Superior temporal gyrus (tissue), 1 donor: ENCODE results near the gene FAM3D.
"Not testable (repeated sequence)": the region's sequence is repeated elsewhere in the genome, so short reads cannot be mapped to it uniquely, and the experiment has no call there.

Experiments
- DNase-seq: peaks from one replicate; pipeline ENCODE4 v3.0.0-alpha.2; 2016; ENCODE audit errors: extremely low spot score

Gene FAM3D

GRCh38 chr3:58666683-58667082 lies at the start of gene FAM3D:
FAM3D (minus strand) TSS chr3:58666774; CDS start chr3:58655563, 11,211 bp downstream.
- DNase-seq = no peak

GRCh38 chr3:58713715-58714401 lies 47.3 kb upstream of the FAM3D start:
- DNase-seq = no peak

- no peak for DNase-seq
Measured at GRCh38 chr3:58711871-58712270, 45.3 kb upstream of the FAM3D start.

GRCh38 chr3:58708983-58709382 lies 42.4 kb upstream of the FAM3D start:
- not testable (repeated sequence) for DNase-seq

- no peak for DNase-seq
Measured at GRCh38 chr3:58708116-58708791, 41.7 kb upstream of the FAM3D start.

- no peak for DNase-seq
Measured at GRCh38 chr3:58707390-58707930, 40.9 kb upstream of the FAM3D start.

- DNase-seq = no peak
Measured at GRCh38 chr3:58706395-58707167, 40.0 kb upstream of the FAM3D start.

- no peak for DNase-seq
Measured at GRCh38 chr3:58704745-58705144, 38.2 kb upstream of the FAM3D start.

GRCh38 chr3:58704304-58704703 lies 37.7 kb upstream of the FAM3D start:
- not testable (repeated sequence) for DNase-seq

GRCh38 chr3:58698246-58698645 lies 31.7 kb upstream of the FAM3D start:
- DNase-seq = no peak

GRCh38 chr3:58697561-58697960 lies 31.0 kb upstream of the FAM3D start:
- DNase-seq = no peak

GRCh38 chr3:58696813-58697212 lies 30.2 kb upstream of the FAM3D start:
- not testable (repeated sequence) for DNase-seq

GRCh38 chr3:58696093-58696492 lies 29.5 kb upstream of the FAM3D start:
- no peak for DNase-seq

- DNase-seq = not testable (repeated sequence)
Measured at GRCh38 chr3:58695284-58695683, 28.7 kb upstream of the FAM3D start.

- no peak for DNase-seq
Measured at GRCh38 chr3:58693940-58694850, 27.6 kb upstream of the FAM3D start.

- no peak for DNase-seq
Measured at GRCh38 chr3:58692484-58692883, 25.9 kb upstream of the FAM3D start.

- no peak for DNase-seq
Measured at GRCh38 chr3:58691997-58692396, 25.4 kb upstream of the FAM3D start.

GRCh38 chr3:58690490-58690889 lies 23.9 kb upstream of the FAM3D start:
- DNase-seq = no peak

GRCh38 chr3:58688574-58688973 lies 22.0 kb upstream of the FAM3D start:
- DNase-seq = no peak

GRCh38 chr3:58686847-58687246 lies 20.3 kb upstream of the FAM3D start:
- DNase-seq = no peak

- DNase-seq = no peak
Measured at GRCh38 chr3:58685641-58686040, 19.1 kb upstream of the FAM3D start.
